ENCODE measurements around the gene IRS4. TPM values are rescaled to one million over a fixed set of nuclear protein-coding genes. Genes with fewer than 3 reads are reported as not detected.

IRS4 gene
- total RNA-seq, 4 donors from 2014 or later, result 0.07 to 1.4 (median 1.0) TPM

DNA sequence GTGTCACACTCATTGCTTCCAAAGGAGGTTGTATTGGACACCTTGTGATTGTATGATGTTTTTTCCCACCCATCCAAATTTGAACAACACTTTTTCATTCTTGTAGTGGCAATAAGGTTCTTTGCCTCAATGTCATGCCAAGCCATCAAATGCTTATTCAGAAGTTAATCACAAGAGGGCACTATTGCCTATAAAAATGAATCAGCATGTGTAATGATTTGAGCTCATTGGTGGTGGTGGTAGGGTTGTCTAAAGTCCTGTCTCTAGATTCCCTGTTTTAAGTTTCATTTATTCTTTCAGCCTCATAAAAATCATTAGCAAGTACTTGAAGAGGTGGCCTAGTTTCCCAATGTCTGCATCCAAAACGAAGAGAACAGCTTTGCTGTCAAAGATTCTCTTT, 37.0 kb downstream of the IRS4 start:
- 24 to 43% methylated on average over 1 of the region's 1 CpG for WGBS, 2 donors
- TF ChIP-seq POLR2A (IDR thresholded peaks at IDR 0.05) (no peak), CTCF (IDR thresholded peaks at IDR 0.05) (no peak)
- H3K4me3 ChIP-seq (ENCODE audit: low read depth, poor library complexity, severe bottlenecking), result no peak overlapping the region
- DNase-seq (ENCODE audit: low spot score in 2 of 2), result no peak
- intact Hi-C loops (cut with DNase I; ENCODE audit: low total_unique reads), result no loop called here

- TF ChIP-seq POLR2A (IDR thresholded peaks at IDR 0.05), result no peak
- no peak for TF ChIP-seq CTCF (IDR thresholded peaks at IDR 0.05)
- intact Hi-C loops (cut with DNase I; ENCODE audit: low total_unique reads), result no loop called here
- no peak overlapping the region for H3K4me3 ChIP-seq (ENCODE audit: low read depth, poor library complexity, severe bottlenecking)
- no peak for DNase-seq (ENCODE audit: low spot score in 2 of 2)
- 85 to 87% methylated on average over 3 of the region's 3 CpGs for WGBS, 2 donors
Observed at GRCh38 chrX:108696690-108697089, 39.7 kb downstream of the IRS4 start.

Data from lower leg skin (tissue), 4 donors.